Uterus (tissue), 4 donors: ENCODE measurements around the gene TMEM79. TPM values are rescaled to one million over a fixed set of nuclear protein-coding genes. Genes with fewer than 3 reads are reported as not detected.
"Not testable (repeated sequence)": the region's sequence is repeated elsewhere in the genome, so short reads cannot be mapped to it uniquely, and the experiment has no call there.

Experiments
- DNase-seq, 2 donors: peaks; one replicate each; pipeline ENCODE4 v3.0.0-alpha.2; 2019 to 2020
- H3K27ac ChIP-seq, 2 donors: fragments of 200-600 bp; sonication (generic); 1 replicate in 1 of 2; 2 replicates in 1 of 2; pipeline ENCODE4 v1.5.1; 2016 to 2018
- H3K27me3 ChIP-seq, 2 donors: fragments of 200-600 bp; sonication (generic); one replicate each; pipeline ENCODE4 v1.5.1; 2018 to 2019; ENCODE audit warnings: control low read depth in 1 of 2
- H3K36me3 ChIP-seq, 2 donors: fragments of 200-600 bp; sonication (generic); one replicate each; pipeline ENCODE4 v1.5.1; 2019; ENCODE audit warnings: control low read depth in 1 of 2
- H3K4me1 ChIP-seq, 2 donors: fragments of 200-600 bp; sonication (generic); one replicate each; pipeline ENCODE4 v1.5.1; 2018 to 2019; ENCODE audit warnings: control low read depth in 1 of 2
- H3K4me3 ChIP-seq, 2 donors: fragments of 200-600 bp; sonication (generic); 1 replicate in 1 of 2; 2 replicates in 1 of 2; pipeline ENCODE4 v1.5.1; 2018 to 2019; ENCODE audit warnings: mild to moderate bottlenecking in 1 of 2
- H3K9me3 ChIP-seq, 2 donors: fragments of 200-600 bp; sonication (generic); one replicate each; pipeline ENCODE4 v1.5.1; 2019; ENCODE audit warnings: control low read depth in 1 of 2
- CTCF ChIP-seq, 4 experiments: fragments of 200-600 bp in 2 of 4; fragments of 450-650 bp in 2 of 4; sonication (generic) in 2 of 4; IDR thresholded peaks; one replicate each; pipeline ENCODE4 v1.5.1; 2016 to 2019; ENCODE audit warnings: antibody characterized with exemption in 4 of 4, mild to moderate bottlenecking in 2 of 4, moderate library complexity in 1 of 4
- POLR2A ChIP-seq, 2 donors: fragments of 450-650 bp; IDR thresholded peaks; one replicate each; pipeline ENCODE4 v1.6.1; 2016; ENCODE audit warnings: antibody characterized with exemption in 2 of 2, mild to moderate bottlenecking in 1 of 2, moderate library complexity in 1 of 2
- intact Hi-C: fragments of 100-400 bp; cut with DNase I; formaldehyde crosslinking; loops from one replicate; pipeline ENCODE4 v1.15.1; 2023; ENCODE audit warnings: low total_unique reads
- total RNA-seq, 4 donors: library from RNA; depleted of rRNA in 3 of 4; stranded (reverse); fragments of >200 nt in 3 of 4; gene quantifications; one replicate each; pipeline versions ENCODE4 v1.1.0 to v1.2.4, GENCODE V29; 2014 to 2023
- donor health status: DM: yes; HTN: yes; CAD: no.

The TMEM79 gene
- total RNA-seq, 4 donors from 2014 or later, result 0.26 to 2.7 (median 1.5) TPM

GRCh38 chr1:156316909-156317308 lies 32.8 kb downstream of the TMEM79 start:
- no peaks in the 10 kb centered on the region for H3K36me3 ChIP-seq
- no peak for TF ChIP-seq CTCF (IDR thresholded peaks at IDR 0.05)
- TF ChIP-seq POLR2A (IDR thresholded peaks at IDR 0.05), result no peak
- intact Hi-C loops, result no loop called here

GRCh38 chr1:156319664-156320063 lies 35.5 kb downstream of the TMEM79 start:
- no peak for DNase-seq
- TF ChIP-seq CTCF (IDR thresholded peaks at IDR 0.05) (peak in 2 of 4 experiments; percentile 9 to 24), POLR2A (IDR thresholded peaks at IDR 0.05) (no peak)
- intact Hi-C loops, result no loop called here
- H3K27me3 ChIP-seq, result no peaks in the 10 kb centered on the region
- no peaks in the 10 kb centered on the region for H3K9me3 ChIP-seq
- no peaks in the 10 kb centered on the region for H3K36me3 ChIP-seq
- H3K4me3 ChIP-seq, result no peak overlapping the region
- H3K27ac ChIP-seq, result no peak overlapping the region
- no peaks in the 10 kb centered on the region for H3K4me1 ChIP-seq

More at GRCh38 chr1:156316909-156317308, 32.8 kb downstream of the TMEM79 start:
- Histone ChIP-seq H3K27me3 (no peaks in the 10 kb centered on the region), H3K9me3 (no peaks in the 10 kb centered on the region), H3K4me3 (no peak overlapping the region), H3K4me1 (no peaks in the 10 kb centered on the region), H3K27ac (no peak overlapping the region)
- DNase-seq, result no peak

DNA sequence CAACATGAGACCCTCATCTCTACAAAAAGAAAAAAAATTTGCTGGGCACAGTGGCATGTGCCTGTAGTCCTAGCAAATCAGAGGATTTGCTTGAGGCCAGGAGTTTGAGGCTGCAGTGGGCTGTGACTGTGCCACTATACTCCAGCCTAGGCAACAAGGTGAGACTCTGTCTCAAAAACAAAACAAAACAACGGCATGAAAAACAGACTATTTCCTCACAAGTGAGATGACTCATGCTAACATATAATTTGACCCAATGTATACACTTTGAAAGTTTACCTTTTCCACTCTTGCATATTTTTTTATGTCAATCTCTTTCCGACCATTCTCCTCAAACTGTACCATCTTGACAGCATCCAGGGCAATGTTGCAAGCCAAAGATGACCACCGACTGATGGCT lies 36.4 kb downstream of the TMEM79 start:
- Histone ChIP-seq H3K27me3 (no peaks in the 10 kb centered on the region), H3K27ac (no peak overlapping the region), H3K36me3 (no peaks in the 10 kb centered on the region), H3K4me3 (no peak overlapping the region), H3K4me1 (no peaks in the 10 kb centered on the region), H3K9me3 (no peaks in the 10 kb centered on the region)
- no peak for TF ChIP-seq CTCF (IDR thresholded peaks at IDR 0.05)
- TF ChIP-seq POLR2A (IDR thresholded peaks at IDR 0.05), result no peak
- intact Hi-C loops, result no loop called here
- DNase-seq, result no peak

DNA sequence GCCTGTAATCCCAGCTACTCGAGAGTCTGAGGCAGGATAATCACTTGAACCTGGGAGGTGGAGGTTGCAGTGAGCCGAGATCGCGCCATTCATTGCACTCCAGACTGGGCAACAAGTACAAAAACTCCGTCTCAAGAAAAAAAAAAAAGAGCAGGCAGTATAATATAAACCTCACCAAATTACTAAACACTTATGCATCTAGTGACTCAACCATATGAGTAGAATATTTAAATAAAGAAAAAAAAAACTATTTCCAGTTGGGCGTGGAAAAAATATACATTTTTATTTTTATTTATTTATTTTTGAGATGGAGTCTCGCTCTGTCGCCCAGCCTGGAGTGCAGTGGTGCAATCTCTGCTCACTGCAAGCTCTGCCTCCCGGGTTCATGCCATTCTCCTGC lies 39.1 kb downstream of the TMEM79 start:
- H3K36me3 ChIP-seq, H3K4me1 ChIP-seq, H3K27me3 ChIP-seq, H3K9me3 ChIP-seq, intact Hi-C loops, H3K4me3 ChIP-seq, H3K27ac ChIP-seq, DNase-seq: not testable (repeated sequence)

GRCh38 chr1:156336242-156336641 lies 52.1 kb downstream of the TMEM79 start:
- no peaks in the 10 kb centered on the region for H3K36me3 ChIP-seq
- H3K27me3 ChIP-seq, result no peaks in the 10 kb centered on the region
- DNase-seq, result no peak
- TF ChIP-seq CTCF (IDR thresholded peaks at IDR 0.05) (no peak), POLR2A (IDR thresholded peaks at IDR 0.05) (no peak)
- no peak overlapping the region for H3K4me3 ChIP-seq
- intact Hi-C loops, result no loop called here
- peaks cover 0 to 12% of the 10 kb centered on the region in 2 donors for H3K4me1 ChIP-seq
- H3K9me3 ChIP-seq, result no peaks in the 10 kb centered on the region
- no peak overlapping the region for H3K27ac ChIP-seq
